ENCODE measurements around the gene NUF2.
"Not testable (repeated sequence)": the region's sequence is repeated elsewhere in the genome, so short reads cannot be mapped to it uniquely, and the experiment has no call there.

Gene NUF2

GRCh38 chr1:163335216-163335615 is 13.5 kb downstream of the NUF2 start:
- TF ChIP-seq CTCF (conservative IDR thresholded peaks at IDR 0.05; ENCODE audit: low read depth): no peak
- ChIA-PET CTCF (no interaction called here), POLR2A (ENCODE audit: low non-redundant PET) (no interaction called here)
- H3K27ac ChIP-seq: no peak overlapping the region
- DNase-seq (ENCODE audit: low spot score): no peak

- ChIA-PET CTCF (no interaction called here), POLR2A (ENCODE audit: low non-redundant PET) (no interaction called here)
- TF ChIP-seq CTCF (conservative IDR thresholded peaks at IDR 0.05; ENCODE audit: low read depth): no peak
- H3K27ac ChIP-seq: no peak overlapping the region
- DNase-seq (ENCODE audit: low spot score): no peak
These were observed 15.9 kb downstream of the NUF2 start for GRCh38 chr1:163337631-163338030.

GRCh38 chr1:163346326-163346870 is 24.6 kb downstream of the NUF2 start:
- ChIA-PET POLR2A (ENCODE audit: low non-redundant PET) (no interaction called here), CTCF (no interaction called here)
- peak; percentile 3 for DNase-seq (ENCODE audit: low spot score)
- no peak overlapping the region for H3K27ac ChIP-seq
- no peak for TF ChIP-seq CTCF (conservative IDR thresholded peaks at IDR 0.05; ENCODE audit: low read depth)

- TF ChIP-seq CTCF (conservative IDR thresholded peaks at IDR 0.05; ENCODE audit: low read depth): no peak
- ChIA-PET CTCF (no interaction called here), POLR2A (ENCODE audit: low non-redundant PET) (no interaction called here)
- no peak for DNase-seq (ENCODE audit: low spot score)
- no peak overlapping the region for H3K27ac ChIP-seq
These were observed 25.4 kb downstream of the NUF2 start for GRCh38 chr1:163347106-163347505.

GRCh38 chr1:163351912-163352311 is 30.2 kb downstream of the NUF2 start:
- H3K27ac ChIP-seq: no peak overlapping the region
- DNase-seq (ENCODE audit: low spot score): no peak
- TF ChIP-seq CTCF (conservative IDR thresholded peaks at IDR 0.05; ENCODE audit: low read depth): no peak
- ChIA-PET POLR2A (ENCODE audit: low non-redundant PET) (no interaction called here), CTCF (no interaction called here)

GRCh38 chr1:163357378-163357777 is 35.6 kb downstream of the NUF2 start:
- DNase-seq (ENCODE audit: low spot score): no peak
- no peak for TF ChIP-seq CTCF (conservative IDR thresholded peaks at IDR 0.05; ENCODE audit: low read depth)
- H3K27ac ChIP-seq: no peak overlapping the region
- ChIA-PET CTCF (no interaction called here), POLR2A (ENCODE audit: low non-redundant PET) (no interaction called here)

GRCh38 chr1:163358172-163358571 is 36.4 kb downstream of the NUF2 start:
- POLR2A ChIA-PET (ENCODE audit: low non-redundant PET): interaction anchor here (0.6 kb wide), 1 partner anchor 16 kb away, joined by 5 read pairs; no protein-coding TSS in a partner anchor
- H3K27ac ChIP-seq; CTCF ChIA-PET; DNase-seq (ENCODE audit: low spot score): not testable (repeated sequence)
